HepG2 (cell line): ENCODE data around the gene TMC8. TPM values are rescaled to one million over a fixed set of nuclear protein-coding genes. Genes with fewer than 3 reads are reported as not detected.

Experiments used
- AGO1 ChIP-seq: fragments of 200-400 bp; formaldehyde crosslinking; IDR thresholded peaks from 2 replicates; pipeline ENCODE4 v1.6.1; 2017; ENCODE audit warnings: mild to moderate bottlenecking, low read depth, low read length, moderate library complexity; ENCODE audit not compliant: poor library complexity, severe bottlenecking
- AHR ChIP-seq: IDR thresholded peaks from 2 replicates; pipeline ENCODE4 v1.6.1; 2018; ENCODE audit warnings: missing genetic modification reagents, missing compliant biosample characterization
- ERF ChIP-seq: IDR thresholded peaks from 2 replicates; pipeline ENCODE4 v1.6.1; 2018; ENCODE audit warnings: missing biosample characterization, missing genetic modification reagents
- HNF4A ChIP-seq: sonication (generic); formaldehyde crosslinking; IDR thresholded peaks from 2 replicates; pipeline ENCODE4 v1.4.0; 2020; ENCODE audit warnings: missing genetic modification reagents
- MLX ChIP-seq: IDR thresholded peaks from 2 replicates; pipeline ENCODE4 v1.6.1; 2016
- MXI1 ChIP-seq: IDR thresholded peaks from 3 replicates; pipeline ENCODE4 v1.6.1; 2012; ENCODE audit warnings: low read depth, low read length, inconsistent platforms, borderline replicate concordance
- SOX13 ChIP-seq, 3 experiments: fragments of 450-650 bp in 1 of 3; sonication (generic) in 1 of 3; formaldehyde crosslinking in 1 of 3; IDR thresholded peaks in 2 of 3; conservative IDR thresholded peaks in 1 of 3; 2 replicates each; pipeline versions ENCODE4 v1.5.0 to v1.6.1; 2016 to 2020; ENCODE audit warnings: antibody characterized with exemption in 1 of 3, mild to moderate bottlenecking in 1 of 3, missing compliant biosample characterization in 1 of 3, missing genetic modification reagents in 1 of 3, moderate library complexity in 1 of 3
- TOE1 ChIP-seq: sonication (generic); formaldehyde crosslinking; IDR thresholded peaks from 2 replicates; pipeline ENCODE4 v1.4.0; 2020; ENCODE audit warnings: mild to moderate bottlenecking, missing genetic modification reagents
- U2AF1 ChIP-seq: fragments of 200-400 bp; formaldehyde crosslinking; optimal IDR thresholded peaks from 2 replicates; pipeline ENCODE3; 2017; ENCODE audit warnings: mild to moderate bottlenecking, low read depth, low read length
- ZNF235 ChIP-seq: sonication (generic); formaldehyde crosslinking; IDR thresholded peaks from 2 replicates; pipeline ENCODE4 v1.8.1; 2023; ENCODE audit warnings: mild to moderate bottlenecking, missing genetic modification reagents, borderline replicate concordance
- ZNF460 ChIP-seq: sonication (generic); formaldehyde crosslinking; IDR thresholded peaks from 2 replicates; pipeline ENCODE4 v1.5.1; 2020; ENCODE audit warnings: missing genetic modification reagents, mild to moderate bottlenecking, borderline replicate concordance
- ZNF570 ChIP-seq: sonication (generic); formaldehyde crosslinking; IDR thresholded peaks from 2 replicates; pipeline ENCODE4 v1.4.0; 2020; ENCODE audit warnings: mild to moderate bottlenecking, missing genetic modification reagents, borderline replicate concordance
- ZNF724P ChIP-seq: sonication (generic); formaldehyde crosslinking; IDR thresholded peaks from 2 replicates; pipeline ENCODE4 v1.8.0; 2022; ENCODE audit warnings: missing genetic modification reagents, borderline replicate concordance
- ZNF768 ChIP-seq: sonication (generic); formaldehyde crosslinking; IDR thresholded peaks from 2 replicates; pipeline ENCODE4 v1.4.0; 2020; ENCODE audit warnings: missing genetic modification reagents
- ZSCAN30 ChIP-seq: sonication (generic); formaldehyde crosslinking; IDR thresholded peaks from 2 replicates; pipeline ENCODE4 v1.5.0; 2020; ENCODE audit warnings: mild to moderate bottlenecking, missing genetic modification reagents
- polyA plus RNA-seq, 8 experiments: library from polyadenylated mRNA; depleted of rRNA in 3 of 8; stranded (reverse) in 7 of 8; unstranded in 1 of 8; fragments of >200 nt; fragmentation: Illumina TruSeq in 4 of 8; extraction: Trizol in 4 of 8; gene quantifications; 2 replicates each; pipeline versions ENCODE4 v1.2.1 to v1.2.3, GENCODE V29; 2011 to 2016; ENCODE audit warnings: low read depth in 4 of 8, missing spikeins in 1 of 8, mixed read lengths in 1 of 8; ENCODE audit not compliant: insufficient read depth in 1 of 8
- total RNA-seq, 5 experiments: library from RNA; depleted of rRNA; stranded (reverse); fragments of >200 nt; fragmentation: Illumina TruSeq; extraction: Trizol; gene quantifications; 2 replicates each; pipeline ENCODE4 v1.2.3, GENCODE V29; 2016; ENCODE audit warnings: low read depth in 1 of 5
- TF ChIP-seq, protein P1 (sequence below): sonication (generic); formaldehyde crosslinking; IDR thresholded peaks from 2 replicates; pipeline ENCODE4 v1.8.0; 2022; ENCODE audit warnings: missing genetic modification reagents, mild to moderate bottlenecking, moderate library complexity, borderline replicate concordance
- TF ChIP-seq, protein P2 (sequence below): sonication (generic); formaldehyde crosslinking; IDR thresholded peaks from 2 replicates; pipeline ENCODE4 v1.5.0; 2020; ENCODE audit warnings: missing genetic modification reagents
- TF ChIP-seq, protein P3 (sequence below): sonication (generic); formaldehyde crosslinking; IDR thresholded peaks from 2 replicates; pipeline ENCODE4 v1.4.0; 2020; ENCODE audit warnings: mild to moderate bottlenecking, missing genetic modification reagents
- TF ChIP-seq, protein P4 (sequence below): conservative IDR thresholded peaks from 2 replicates; pipeline ENCODE4 v1.6.1; 2018; ENCODE audit warnings: missing genetic modification reagents
- TF ChIP-seq, protein P5 (sequence below): sonication (generic); formaldehyde crosslinking; IDR thresholded peaks from 2 replicates; pipeline ENCODE4 v1.4.0; 2020; ENCODE audit warnings: missing genetic modification reagents

The TMC8 gene
- total and polyA plus RNA-seq, 2 of the 13 experiments (the other 11 are each of a cell fraction or from before 2014, with no cell fraction given): 0.53 to 7.8 TPM

DNA sequence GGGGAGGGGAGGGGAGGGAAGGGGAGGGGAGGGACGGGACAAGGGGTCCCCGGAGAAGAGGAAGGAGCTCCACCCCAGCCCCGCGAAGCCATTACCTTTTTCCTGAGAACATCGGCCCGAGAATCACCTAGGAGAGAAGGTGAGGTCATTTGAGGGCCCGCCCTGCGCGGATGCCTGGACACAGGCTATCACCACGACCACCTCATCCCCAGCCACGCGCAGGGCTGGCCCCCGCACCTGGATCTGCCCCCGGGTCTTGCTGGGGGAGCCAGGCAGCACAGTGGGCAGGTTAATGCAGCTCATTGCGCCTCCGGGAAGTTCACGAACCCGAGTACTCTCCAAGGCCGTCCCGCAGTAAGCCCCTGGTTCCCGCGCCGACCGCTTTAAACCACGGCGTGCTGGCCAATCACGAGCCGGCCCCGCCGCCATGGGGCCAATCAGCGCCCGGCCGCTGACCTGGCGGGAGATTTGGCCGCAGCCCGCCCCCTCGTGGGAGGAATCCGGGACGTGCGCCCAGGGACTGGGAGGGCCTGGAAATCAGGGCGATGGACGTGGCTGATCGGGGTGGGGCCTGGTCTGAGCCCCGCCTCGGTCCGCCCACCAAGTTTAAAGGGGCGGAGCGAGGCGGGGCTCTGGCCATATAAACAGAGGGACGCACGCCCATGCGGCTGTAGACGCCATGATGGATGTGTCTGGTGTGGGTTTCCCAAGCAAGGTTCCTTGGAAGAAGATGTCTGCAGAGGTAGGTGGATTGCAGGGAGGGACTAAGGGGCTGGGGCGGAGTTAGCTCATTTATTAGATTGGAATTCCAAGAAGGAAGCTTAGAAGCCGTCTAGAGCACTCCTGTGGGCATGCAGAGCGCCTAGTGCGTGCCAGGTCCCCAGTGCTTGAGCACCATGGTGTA, 56.4 kb downstream of the TMC8 start, which contains the start of the genes AFMID and TK1 (continued):
- TF ChIP-seq, protein P1, sequence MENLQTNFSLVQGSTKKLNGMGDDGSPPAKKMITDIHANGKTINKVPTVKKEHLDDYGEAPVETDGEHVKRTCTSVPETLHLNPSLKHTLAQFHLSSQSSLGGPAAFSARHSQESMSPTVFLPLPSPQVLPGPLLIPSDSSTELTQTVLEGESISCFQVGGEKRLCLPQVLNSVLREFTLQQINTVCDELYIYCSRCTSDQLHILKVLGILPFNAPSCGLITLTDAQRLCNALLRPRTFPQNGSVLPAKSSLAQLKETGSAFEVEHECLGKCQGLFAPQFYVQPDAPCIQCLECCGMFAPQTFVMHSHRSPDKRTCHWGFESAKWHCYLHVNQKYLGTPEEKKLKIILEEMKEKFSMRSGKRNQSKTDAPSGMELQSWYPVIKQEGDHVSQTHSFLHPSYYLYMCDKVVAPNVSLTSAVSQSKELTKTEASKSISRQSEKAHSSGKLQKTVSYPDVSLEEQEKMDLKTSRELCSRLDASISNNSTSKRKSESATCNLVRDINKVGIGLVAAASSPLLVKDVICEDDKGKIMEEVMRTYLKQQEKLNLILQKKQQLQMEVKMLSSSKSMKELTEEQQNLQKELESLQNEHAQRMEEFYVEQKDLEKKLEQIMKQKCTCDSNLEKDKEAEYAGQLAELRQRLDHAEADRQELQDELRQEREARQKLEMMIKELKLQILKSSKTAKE (CRISPR knock-in tag): peak; percentile 85
- TF ChIP-seq ZSCAN30 (CRISPR knock-in tag) (peak; percentile 85; the same call in 1 of the 2 replicates), SOX13 (IDR thresholded peaks at IDR 0.05) (no peak), SOX13 (CRISPR knock-in tag; conservative IDR thresholded peaks at IDR 0.05 in 1 of 2, IDR thresholded peaks at IDR 0.05 in 1 of 2) (peak in 1 of 2 experiments; percentile 50; a peak in 2 of 4 replicates), ZNF460 (CRISPR knock-in tag) (no peak), ZNF235 (CRISPR knock-in tag) (peak; percentile 71; the same call in 1 of the 2 replicates), MXI1 (peak; percentile 99), HNF4A (CRISPR knock-in tag) (0 out of 2 replicates have a peak, but pooled peaks have one; percentile 27), AGO1 (peak; percentile 55), ZNF768 (CRISPR knock-in tag) (peak; percentile 74), ZNF570 (CRISPR knock-in tag) (no peak), MLX (CRISPR knock-in tag) (peak; percentile 79; the same call in 1 of the 2 replicates), TOE1 (CRISPR knock-in tag) (no peak), ERF (CRISPR knock-in tag) (peak; percentile 98), ZNF724P (CRISPR knock-in tag) (peak; percentile 100), U2AF1 (peak; percentile 90), AHR (CRISPR knock-in tag) (0 out of 2 replicates have a peak, but pooled peaks have one; percentile 48)
- TF ChIP-seq, protein P2, sequence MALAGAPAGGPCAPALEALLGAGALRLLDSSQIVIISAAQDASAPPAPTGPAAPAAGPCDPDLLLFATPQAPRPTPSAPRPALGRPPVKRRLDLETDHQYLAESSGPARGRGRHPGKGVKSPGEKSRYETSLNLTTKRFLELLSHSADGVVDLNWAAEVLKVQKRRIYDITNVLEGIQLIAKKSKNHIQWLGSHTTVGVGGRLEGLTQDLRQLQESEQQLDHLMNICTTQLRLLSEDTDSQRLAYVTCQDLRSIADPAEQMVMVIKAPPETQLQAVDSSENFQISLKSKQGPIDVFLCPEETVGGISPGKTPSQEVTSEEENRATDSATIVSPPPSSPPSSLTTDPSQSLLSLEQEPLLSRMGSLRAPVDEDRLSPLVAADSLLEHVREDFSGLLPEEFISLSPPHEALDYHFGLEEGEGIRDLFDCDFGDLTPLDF (CRISPR knock-in tag): peak; percentile 100
- TF ChIP-seq, protein P3, sequence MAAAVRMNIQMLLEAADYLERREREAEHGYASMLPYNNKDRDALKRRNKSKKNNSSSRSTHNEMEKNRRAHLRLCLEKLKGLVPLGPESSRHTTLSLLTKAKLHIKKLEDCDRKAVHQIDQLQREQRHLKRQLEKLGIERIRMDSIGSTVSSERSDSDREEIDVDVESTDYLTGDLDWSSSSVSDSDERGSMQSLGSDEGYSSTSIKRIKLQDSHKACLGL: peak; percentile 97
- TF ChIP-seq, protein P4, sequence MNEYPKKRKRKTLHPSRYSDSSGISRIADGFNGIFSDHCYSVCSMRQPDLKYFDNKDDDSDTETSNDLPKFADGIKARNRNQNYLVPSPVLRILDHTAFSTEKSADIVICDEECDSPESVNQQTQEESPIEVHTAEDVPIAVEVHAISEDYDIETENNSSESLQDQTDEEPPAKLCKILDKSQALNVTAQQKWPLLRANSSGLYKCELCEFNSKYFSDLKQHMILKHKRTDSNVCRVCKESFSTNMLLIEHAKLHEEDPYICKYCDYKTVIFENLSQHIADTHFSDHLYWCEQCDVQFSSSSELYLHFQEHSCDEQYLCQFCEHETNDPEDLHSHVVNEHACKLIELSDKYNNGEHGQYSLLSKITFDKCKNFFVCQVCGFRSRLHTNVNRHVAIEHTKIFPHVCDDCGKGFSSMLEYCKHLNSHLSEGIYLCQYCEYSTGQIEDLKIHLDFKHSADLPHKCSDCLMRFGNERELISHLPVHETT: peak; percentile 73
- TF ChIP-seq, protein P5, sequence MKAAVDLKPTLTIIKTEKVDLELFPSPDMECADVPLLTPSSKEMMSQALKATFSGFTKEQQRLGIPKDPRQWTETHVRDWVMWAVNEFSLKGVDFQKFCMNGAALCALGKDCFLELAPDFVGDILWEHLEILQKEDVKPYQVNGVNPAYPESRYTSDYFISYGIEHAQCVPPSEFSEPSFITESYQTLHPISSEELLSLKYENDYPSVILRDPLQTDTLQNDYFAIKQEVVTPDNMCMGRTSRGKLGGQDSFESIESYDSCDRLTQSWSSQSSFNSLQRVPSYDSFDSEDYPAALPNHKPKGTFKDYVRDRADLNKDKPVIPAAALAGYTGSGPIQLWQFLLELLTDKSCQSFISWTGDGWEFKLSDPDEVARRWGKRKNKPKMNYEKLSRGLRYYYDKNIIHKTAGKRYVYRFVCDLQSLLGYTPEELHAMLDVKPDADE: 0 out of 2 replicates have a peak, but pooled peaks have one; percentile 9
